IgD-negative memory B cell (primary cell): ENCODE measurements around the gene TAS2R30. TPM values are rescaled to one million over a fixed set of nuclear protein-coding genes. Genes with fewer than 3 reads are reported as not detected.
"Not testable (repeated sequence)": the region's sequence is repeated elsewhere in the genome, so short reads cannot be mapped to it uniquely, and the experiment has no call there.

Experiments used
- H3K27ac Mint-ChIP-seq, 3 donors: one replicate each; pipeline ENCODE4 v1.8.0; 2020 to 2022; ENCODE audit warnings: mild to moderate bottlenecking in 3 of 3, mixed read lengths in 3 of 3, moderate library complexity in 1 of 3
- H3K27me3 Mint-ChIP-seq: one replicate; pipeline ENCODE4 v1.8.0; 2021; ENCODE audit warnings: mixed read lengths
- H3K36me3 Mint-ChIP-seq: one replicate; pipeline ENCODE4 v1.8.0; 2020; ENCODE audit warnings: mild to moderate bottlenecking, mixed read lengths
- H3K4me1 Mint-ChIP-seq, 3 donors: one replicate each; pipeline ENCODE4 v1.8.0; 2020 to 2022; ENCODE audit warnings: mixed read lengths in 3 of 3, mild to moderate bottlenecking in 1 of 3
- H3K4me3 Mint-ChIP-seq, 4 donors: one replicate each; pipeline ENCODE4 v1.8.0; 2020 to 2022; ENCODE audit warnings: mild to moderate bottlenecking in 4 of 4, mixed read lengths in 4 of 4, moderate library complexity in 3 of 4
- H3K9me3 Mint-ChIP-seq, 3 donors: one replicate each; pipeline ENCODE4 v1.8.0; 2020 to 2021; ENCODE audit warnings: mixed read lengths in 3 of 3, mild to moderate bottlenecking in 1 of 3
- polyA plus RNA-seq: library from polyadenylated mRNA; unstranded; fragments of 300-500 nt; fragmentation: Illumina TruSeq; gene quantifications from one replicate; pipeline ENCODE4 v1.2.3, GENCODE V29; 2021

TAS2R30 gene
- polyA plus RNA-seq, 1 donor from 2014 or later, result 0.13 TPM

- peaks cover 1 to 5% (median 1%) of the 10 kb centered on the region in 3 donors for H3K4me1 Mint-ChIP-seq
- H3K4me3 Mint-ChIP-seq, result no peak overlapping the region
- peaks cover 15% of the 10 kb centered on the region for H3K36me3 Mint-ChIP-seq
- peaks cover 0 to 5% (median 0%) of the 10 kb centered on the region in 3 donors for H3K9me3 Mint-ChIP-seq
- no peaks in the 10 kb centered on the region for H3K27me3 Mint-ChIP-seq
- no peak overlapping the region for H3K27ac Mint-ChIP-seq
These were observed 16.4 kb upstream of the TAS2R30 start for GRCh38 chr12:11150832-11151231.

DNA sequence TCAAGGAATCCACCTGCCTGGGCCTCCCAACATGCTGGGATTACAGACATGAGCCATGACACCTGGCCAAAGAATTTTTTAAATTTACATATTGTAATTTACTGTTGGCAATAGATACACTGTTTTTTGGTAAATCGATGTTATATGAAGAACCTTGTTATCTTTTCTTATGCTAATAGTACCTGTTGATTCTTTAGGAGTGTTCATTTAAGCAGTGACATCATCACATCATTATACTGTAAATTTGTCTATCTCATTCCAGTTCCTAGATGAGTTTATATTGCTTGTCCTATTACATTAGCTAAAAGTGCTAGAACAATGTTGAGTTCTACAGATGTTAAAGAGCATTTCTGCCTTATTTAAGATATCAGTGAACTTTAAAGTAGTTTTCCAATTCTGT lies 13.0 kb upstream of the TAS2R30 start:
- H3K4me1 Mint-ChIP-seq, result peaks cover 3 to 16% (median 6%) of the 10 kb centered on the region in 3 donors
- no peaks in the 10 kb centered on the region for H3K27me3 Mint-ChIP-seq
- peak overlapping the region in 1 of 4 donors; percentile 33 for H3K4me3 Mint-ChIP-seq

GRCh38 chr12:11144297-11144696 lies 9.9 kb upstream of the TAS2R30 start:
- Mint-ChIP-seq H3K4me1 (peaks cover 8 to 23% (median 9%) of the 10 kb centered on the region in 3 donors), H3K27ac (no peak overlapping the region), H3K4me3 (peak overlapping the region in 1 of 4 donors; percentile 3), H3K36me3 (peaks cover 16% of the 10 kb centered on the region), H3K9me3 (peaks cover 0 to 6% (median 4%) of the 10 kb centered on the region in 3 donors), H3K27me3 (no peaks in the 10 kb centered on the region)

More for the DNA sequence above, 13.0 kb upstream of the TAS2R30 start:
- H3K27ac Mint-ChIP-seq, result no peak overlapping the region
- H3K36me3 Mint-ChIP-seq, result peaks cover 19% of the 10 kb centered on the region
- H3K9me3 Mint-ChIP-seq, result peaks cover 2 to 5% (median 4%) of the 10 kb centered on the region in 3 donors

GRCh38 chr12:11143352-11143751 lies 8.9 kb upstream of the TAS2R30 start:
- H3K27me3 Mint-ChIP-seq, result no peaks in the 10 kb centered on the region
- peaks cover 19% of the 10 kb centered on the region for H3K36me3 Mint-ChIP-seq
- H3K4me1 Mint-ChIP-seq, result peaks cover 8 to 23% (median 9%) of the 10 kb centered on the region in 3 donors
- H3K9me3 Mint-ChIP-seq, result peaks cover 0 to 6% (median 4%) of the 10 kb centered on the region in 3 donors
- H3K27ac Mint-ChIP-seq, result no peak overlapping the region
- peak overlapping the region in 1 of 4 donors; percentile 15 for H3K4me3 Mint-ChIP-seq

DNA sequence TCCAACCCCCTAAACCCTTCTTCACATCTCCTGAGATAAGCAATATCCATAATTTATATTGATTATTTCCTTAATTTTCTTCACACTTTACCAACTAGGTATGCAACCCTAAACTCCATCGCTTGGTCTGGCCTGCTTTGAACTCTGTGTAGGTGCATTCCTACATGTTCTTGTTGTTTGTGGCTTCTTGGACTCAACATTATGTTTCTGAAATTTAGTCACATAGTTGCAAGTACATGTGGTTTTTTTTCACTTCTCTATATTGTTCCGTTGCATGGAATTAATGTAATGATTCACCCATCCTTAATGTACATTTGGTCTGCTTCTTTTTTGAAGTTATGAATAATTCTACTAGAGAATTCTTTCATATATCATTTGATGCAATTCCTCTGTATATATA lies 1.6 kb upstream of the TAS2R30 start:
- no peak overlapping the region for H3K27ac Mint-ChIP-seq
- no peaks in the 10 kb centered on the region for H3K27me3 Mint-ChIP-seq

DNA sequence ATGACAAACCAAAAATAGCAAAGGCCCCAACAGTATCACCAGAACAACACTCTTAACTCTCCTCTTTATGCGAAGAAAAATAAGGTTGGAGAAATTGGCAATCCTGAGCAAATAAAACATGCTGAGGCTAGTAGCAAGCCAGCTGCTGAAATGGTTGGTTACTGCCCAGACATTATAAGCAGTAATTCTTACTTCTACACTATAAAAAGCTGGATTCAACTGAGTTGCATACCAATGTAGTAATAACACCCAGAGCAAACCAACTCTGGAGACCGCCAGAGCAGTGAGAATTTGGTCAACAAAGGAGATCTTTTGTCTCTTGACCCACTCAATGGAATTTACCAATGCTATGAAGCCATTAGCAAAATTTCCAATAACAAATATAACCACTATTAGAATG lies 628 bp downstream of the TAS2R30 start:
- H3K36me3 Mint-ChIP-seq, result peaks cover 10% of the 10 kb centered on the region
- peak overlapping the region in 1 of 4 donors; percentile 29 for H3K4me3 Mint-ChIP-seq
- H3K27me3 Mint-ChIP-seq, result no peaks in the 10 kb centered on the region
- H3K27ac Mint-ChIP-seq, result peak overlapping the region in 1 of 3 donors; percentile 13
- peaks cover 11 to 16% (median 12%) of the 10 kb centered on the region in 3 donors for H3K4me1 Mint-ChIP-seq
- peaks cover 0 to 2% (median 0%) of the 10 kb centered on the region in 3 donors for H3K9me3 Mint-ChIP-seq

More for the DNA sequence above, 1.6 kb upstream of the TAS2R30 start:
- peaks cover 11 to 15% (median 15%) of the 10 kb centered on the region in 3 donors for H3K4me1 Mint-ChIP-seq
- no peak overlapping the region for H3K4me3 Mint-ChIP-seq
- H3K36me3 Mint-ChIP-seq, result peaks cover 16% of the 10 kb centered on the region
- H3K9me3 Mint-ChIP-seq, result peaks cover 0 to 4% (median 0%) of the 10 kb centered on the region in 3 donors

GRCh38 chr12:11133162-11133561 lies 1.3 kb downstream of the TAS2R30 start:
- no peaks in the 10 kb centered on the region for H3K27me3 Mint-ChIP-seq
- peaks cover 0 to 3% (median 0%) of the 10 kb centered on the region in 3 donors for H3K9me3 Mint-ChIP-seq
- peak overlapping the region in 1 of 3 donors; percentile 13 for H3K27ac Mint-ChIP-seq
- peaks cover 12% of the 10 kb centered on the region for H3K36me3 Mint-ChIP-seq
- peak overlapping the region in 1 of 4 donors; percentile 39 for H3K4me3 Mint-ChIP-seq
- peaks cover 11 to 16% (median 12%) of the 10 kb centered on the region in 3 donors for H3K4me1 Mint-ChIP-seq

DNA sequence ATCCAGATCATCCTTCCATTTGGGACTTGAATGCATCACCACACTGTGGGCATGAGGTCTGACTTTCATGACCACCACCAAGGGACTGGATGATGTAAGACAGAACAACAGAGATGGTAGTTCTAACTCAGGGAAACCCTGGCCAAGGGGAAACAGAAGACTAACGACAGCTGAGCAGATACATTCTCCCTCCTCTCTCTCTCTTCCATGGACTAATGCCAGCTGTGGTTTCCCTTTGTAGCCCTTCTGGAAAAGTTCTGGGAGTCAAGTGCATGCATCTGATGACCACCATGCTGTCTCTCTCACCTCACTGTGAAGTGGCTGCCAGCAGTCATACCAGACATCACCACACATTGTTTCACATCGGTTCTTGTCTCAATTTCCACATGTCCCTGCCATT lies 3.4 kb downstream of the TAS2R30 start:
- no peak overlapping the region for H3K27ac Mint-ChIP-seq
- H3K4me1 Mint-ChIP-seq, result peaks cover 4 to 11% (median 8%) of the 10 kb centered on the region in 3 donors
- no peak overlapping the region for H3K4me3 Mint-ChIP-seq
- peaks cover 13% of the 10 kb centered on the region for H3K36me3 Mint-ChIP-seq
- H3K9me3 Mint-ChIP-seq, result peaks cover 2 to 6% (median 3%) of the 10 kb centered on the region in 3 donors
- no peaks in the 10 kb centered on the region for H3K27me3 Mint-ChIP-seq

GRCh38 chr12:11130382-11130781 lies 4.1 kb downstream of the TAS2R30 start:
- peaks cover 4 to 10% (median 8%) of the 10 kb centered on the region in 3 donors for H3K4me1 Mint-ChIP-seq
- H3K9me3 Mint-ChIP-seq, result peaks cover 2 to 6% (median 3%) of the 10 kb centered on the region in 3 donors
- H3K27me3 Mint-ChIP-seq, result no peaks in the 10 kb centered on the region
- no peak overlapping the region for H3K27ac Mint-ChIP-seq
- H3K4me3 Mint-ChIP-seq, result no peak overlapping the region
- peaks cover 14% of the 10 kb centered on the region for H3K36me3 Mint-ChIP-seq

DNA sequence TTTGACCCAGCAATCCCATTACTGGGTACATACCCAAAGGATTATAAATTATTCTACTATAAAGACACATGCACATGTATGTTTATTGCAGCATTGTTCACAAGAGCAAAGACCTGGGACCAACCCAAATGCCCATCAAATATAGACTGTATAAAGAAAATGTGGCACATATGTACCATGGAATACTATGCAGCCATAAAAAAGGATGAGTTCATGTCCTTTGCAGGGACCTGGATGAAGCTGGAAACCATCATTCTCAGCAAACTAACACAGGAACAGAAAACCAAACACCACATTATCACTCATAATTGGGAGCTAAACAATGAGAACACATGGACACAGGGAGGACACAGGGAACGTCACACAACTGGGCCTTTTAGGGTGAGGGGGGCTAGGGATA lies 20.3 kb downstream of the TAS2R30 start:
- not testable (repeated sequence) for H3K27me3 Mint-ChIP-seq, H3K27ac Mint-ChIP-seq, H3K4me3 Mint-ChIP-seq
- Mint-ChIP-seq H3K9me3 (peaks cover 10 to 23% (median 10%) of the 10 kb centered on the region in 3 donors), H3K36me3 (peaks cover 44% of the 10 kb centered on the region), H3K4me1 (peaks cover 35 to 48% (median 43%) of the 10 kb centered on the region in 3 donors)

DNA sequence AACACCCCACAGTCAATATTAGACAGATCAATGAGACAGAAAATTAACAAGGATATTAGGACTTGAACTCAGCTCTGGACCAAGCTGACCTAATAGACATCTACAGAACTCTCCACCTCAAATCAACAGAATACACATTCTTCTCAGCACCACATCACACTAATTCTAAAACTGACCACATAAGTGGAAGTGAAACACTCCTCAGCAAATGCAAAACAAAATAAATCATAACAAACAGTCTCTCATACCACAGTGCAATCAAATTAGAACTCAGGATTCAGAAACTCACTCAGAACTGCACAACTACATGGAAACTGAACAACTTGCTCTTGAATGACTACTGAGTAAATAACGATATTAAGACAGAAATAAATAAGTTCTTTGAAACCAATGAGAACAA lies 23.2 kb downstream of the TAS2R30 start:
- peaks cover 40% of the 10 kb centered on the region for H3K36me3 Mint-ChIP-seq
- H3K9me3 Mint-ChIP-seq, result peaks cover 5 to 22% (median 9%) of the 10 kb centered on the region in 3 donors
- H3K4me3 Mint-ChIP-seq, result peak overlapping the region in 1 of 4 donors; percentile 20
- peaks cover 38 to 58% (median 47%) of the 10 kb centered on the region in 3 donors for H3K4me1 Mint-ChIP-seq
- peak overlapping the region in 1 of 3 donors; percentile 8 for H3K27ac Mint-ChIP-seq
- H3K27me3 Mint-ChIP-seq, result not testable (repeated sequence)

DNA sequence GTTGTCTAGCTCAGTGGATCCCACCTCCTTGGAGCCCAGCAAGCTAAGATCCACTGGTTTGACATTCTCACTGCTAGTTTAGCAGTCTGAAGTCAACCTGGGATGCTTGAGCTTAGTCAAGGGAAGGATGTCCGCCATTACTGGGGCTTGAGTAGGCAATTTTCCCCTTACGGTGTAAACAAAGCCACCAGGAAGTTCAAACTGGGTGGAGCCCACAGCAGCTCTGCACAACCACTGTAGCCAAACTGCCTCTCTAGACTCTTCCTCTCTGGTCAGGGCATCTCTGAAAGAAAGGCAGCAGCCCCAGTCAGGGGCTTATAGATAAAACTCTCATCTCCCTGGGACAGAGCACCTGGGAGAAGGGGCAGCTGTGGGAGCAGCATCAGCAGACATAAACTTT lies 25.6 kb downstream of the TAS2R30 start:
- H3K4me3 Mint-ChIP-seq, result no peak overlapping the region
- H3K27ac Mint-ChIP-seq, result peak overlapping the region in 1 of 3 donors; percentile 64
- peaks cover 5 to 21% (median 9%) of the 10 kb centered on the region in 3 donors for H3K9me3 Mint-ChIP-seq
- no peaks in the 10 kb centered on the region for H3K27me3 Mint-ChIP-seq
- H3K36me3 Mint-ChIP-seq, result peaks cover 35% of the 10 kb centered on the region
- peaks cover 37 to 43% (median 42%) of the 10 kb centered on the region in 3 donors for H3K4me1 Mint-ChIP-seq

DNA sequence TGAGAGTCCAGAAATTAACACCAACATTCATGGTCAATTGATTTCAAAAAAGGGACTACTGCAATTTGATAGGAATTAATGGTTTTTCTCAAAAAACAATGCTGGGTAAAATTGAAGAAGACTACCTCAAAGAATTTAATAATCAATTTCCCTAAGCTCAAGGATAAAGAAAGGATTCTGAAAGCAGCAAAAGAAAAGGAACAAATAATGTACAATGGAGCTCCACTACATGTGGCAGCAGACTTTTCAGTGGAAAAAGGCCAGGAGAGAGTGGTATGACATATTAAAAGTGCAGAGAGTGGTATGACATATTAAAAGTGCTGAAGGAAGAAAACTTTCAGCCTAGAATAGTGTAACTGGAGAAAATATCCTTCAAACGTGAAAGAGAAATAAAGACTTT lies 26.7 kb downstream of the TAS2R30 start:
- Mint-ChIP-seq H3K4me3 (peak overlapping the region in 1 of 4 donors; percentile 41), H3K27me3 (no peaks in the 10 kb centered on the region), H3K36me3 (peaks cover 35% of the 10 kb centered on the region), H3K27ac (peak overlapping the region in 1 of 3 donors; percentile 29), H3K4me1 (peaks cover 33 to 41% (median 40%) of the 10 kb centered on the region in 3 donors), H3K9me3 (peaks cover 3 to 23% (median 11%) of the 10 kb centered on the region in 3 donors)

DNA sequence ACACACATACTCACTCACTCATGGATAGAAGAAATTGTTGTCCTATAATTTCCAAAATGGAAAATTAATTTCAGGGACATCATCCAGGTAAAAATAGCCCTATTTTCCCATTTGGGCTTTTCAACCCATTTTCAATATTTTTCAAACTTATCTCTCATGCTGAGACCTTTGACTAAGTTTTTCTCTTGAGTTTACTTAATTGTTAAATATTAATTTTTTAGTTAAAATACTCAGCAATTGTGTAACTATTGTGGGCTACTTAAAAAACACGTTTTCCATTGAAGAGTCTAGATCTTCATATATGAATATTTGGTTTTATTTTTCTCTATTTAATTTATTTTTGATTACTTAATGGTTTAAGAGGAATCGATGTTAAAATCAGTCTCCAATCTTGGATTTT lies 28.2 kb downstream of the TAS2R30 start:
- H3K27me3 Mint-ChIP-seq, result no peaks in the 10 kb centered on the region
- H3K9me3 Mint-ChIP-seq, result peaks cover 0 to 19% (median 7%) of the 10 kb centered on the region in 3 donors
- no peak overlapping the region for H3K4me3 Mint-ChIP-seq
- peaks cover 24 to 30% (median 30%) of the 10 kb centered on the region in 3 donors for H3K4me1 Mint-ChIP-seq
- H3K27ac Mint-ChIP-seq, result no peak overlapping the region
- peaks cover 30% of the 10 kb centered on the region for H3K36me3 Mint-ChIP-seq

GRCh38 chr12:11105546-11105945 lies 28.9 kb downstream of the TAS2R30 start:
- peaks cover 28% of the 10 kb centered on the region for H3K36me3 Mint-ChIP-seq
- peaks cover 0 to 17% (median 5%) of the 10 kb centered on the region in 3 donors for H3K9me3 Mint-ChIP-seq
- peaks cover 20 to 23% (median 23%) of the 10 kb centered on the region in 3 donors for H3K4me1 Mint-ChIP-seq
- H3K4me3 Mint-ChIP-seq, result no peak overlapping the region
- no peaks in the 10 kb centered on the region for H3K27me3 Mint-ChIP-seq
- no peak overlapping the region for H3K27ac Mint-ChIP-seq

- H3K4me3 Mint-ChIP-seq, H3K4me1 Mint-ChIP-seq, H3K9me3 Mint-ChIP-seq, H3K27me3 Mint-ChIP-seq, H3K27ac Mint-ChIP-seq: not testable (repeated sequence)
- H3K36me3 Mint-ChIP-seq, result peaks cover 13% of the 10 kb centered on the region
These were observed 39.5 kb downstream of the TAS2R30 start for GRCh38 chr12:11094910-11095309.
